Keratinocyte (primary cell): ENCODE data around the gene LRRN4. TPM values are rescaled to one million over a fixed set of nuclear protein-coding genes. Genes with fewer than 3 reads are reported as not detected.

Experiments
- DNase-seq: peaks from one replicate; pipeline ENCODE4 v3.0.0-alpha.2; 2011; ENCODE audit warnings: low read depth, missing footprints, low spot score
- FAIRE-seq: peaks from 2 replicates; lab custom pipeline; 2011; peaks lifted over from hg19 to GRCh38; lab: Jason Lieb, UNC
- H2AFZ ChIP-seq: 2 replicates; pipeline ENCODE4 v1.6.0; 2012; ENCODE audit warnings: low read length, control low read depth, inconsistent platforms; ENCODE audit not compliant: control insufficient read depth
- H3K27ac ChIP-seq: 2 replicates; pipeline ENCODE4 v1.5.1; 2011; ENCODE audit warnings: low read length; ENCODE audit not compliant: control insufficient read depth, insufficient read depth
- H3K27me3 ChIP-seq: 3 replicates; pipeline ENCODE4 v1.6.0; 2011; ENCODE audit warnings: low read length; ENCODE audit not compliant: control insufficient read depth, insufficient read depth; ENCODE audit errors: extremely low read depth
- H3K36me3 ChIP-seq, 2 experiments: 2 replicates in 1 of 2; 3 replicates in 1 of 2; pipeline ENCODE4 v1.5.1; 2011; ENCODE audit warnings: low read length in 2 of 2, mild to moderate bottlenecking in 1 of 2; ENCODE audit not compliant: control insufficient read depth in 2 of 2, insufficient read depth in 2 of 2; ENCODE audit errors: extremely low read depth in 1 of 2
- H3K4me1 ChIP-seq: 3 replicates; pipeline ENCODE4 v1.5.1; 2011; ENCODE audit warnings: low read length; ENCODE audit not compliant: control insufficient read depth, insufficient read depth; ENCODE audit errors: extremely low read depth
- H3K4me2 ChIP-seq: 3 replicates; pipeline ENCODE4 v1.6.0; 2011; ENCODE audit warnings: low read depth, low read length; ENCODE audit not compliant: control insufficient read depth, insufficient read depth; ENCODE audit errors: extremely low read depth
- H3K4me3 ChIP-seq, 3 experiments: fragments of 200-600 bp in 1 of 3; sonication (generic) in 1 of 3; 2 replicates in 2 of 3; 3 replicates in 1 of 3; pipeline ENCODE4 v1.5.1; 2011 to 2016; ENCODE audit warnings: low read length in 3 of 3, mild to moderate bottlenecking in 3 of 3, control low read depth in 2 of 3, inconsistent platforms in 1 of 3, low read depth in 1 of 3, mixed read lengths in 1 of 3, mixed run types in 1 of 3, moderate library complexity in 1 of 3; ENCODE audit not compliant: control insufficient read depth in 2 of 3, insufficient read depth in 2 of 3; ENCODE audit errors: extremely low read depth in 1 of 3
- H3K79me2 ChIP-seq: 2 replicates; pipeline ENCODE4 v1.6.0; 2012; ENCODE audit warnings: low read length; ENCODE audit not compliant: control insufficient read depth, insufficient read depth
- H3K9ac ChIP-seq: 3 replicates; pipeline ENCODE4 v1.6.0; 2011; ENCODE audit warnings: low read length; ENCODE audit not compliant: control insufficient read depth, insufficient read depth; ENCODE audit errors: extremely low read depth
- H3K9me1 ChIP-seq: 3 replicates; pipeline ENCODE4 v1.6.0; 2011; ENCODE audit warnings: low read length; ENCODE audit not compliant: control insufficient read depth, insufficient read depth; ENCODE audit errors: extremely low read depth
- H3K9me3 ChIP-seq: 2 replicates; pipeline ENCODE4 v1.5.1; 2012; ENCODE audit warnings: low read depth, low read length; ENCODE audit not compliant: control insufficient read depth
- H4K20me1 ChIP-seq: 3 replicates; pipeline ENCODE4 v1.6.0; 2011; ENCODE audit warnings: low read length; ENCODE audit not compliant: control insufficient read depth, insufficient read depth; ENCODE audit errors: extremely low read depth
- EZH2 ChIP-seq: IDR thresholded peaks from one replicate; pipeline ENCODE4 v1.6.1; 2012; ENCODE audit warnings: inconsistent platforms, mild to moderate bottlenecking, low read length, moderate library complexity
- dilution Hi-C: fragments of 300-500 bp; cut with MboI; formaldehyde crosslinking; loops from one replicate; pipeline ENCODE4 v1.7.0; 2020; ENCODE audit warnings: low sequenced_read_pairs; ENCODE audit not compliant: extremely low pct_ligation_motif_present
- polyA plus RNA-seq, 5 experiments: library from polyadenylated mRNA; depleted of rRNA in 3 of 5; stranded (reverse) in 3 of 5; stranded (forward) in 1 of 5; unstranded in 1 of 5; fragments of >200 nt; gene quantifications; 1 replicate in 1 of 5; 2 replicates in 3 of 5; 3 replicates in 1 of 5; pipeline versions ENCODE4 v1.2.1 to v1.2.3, GENCODE V29; 2011 to 2012; ENCODE audit warnings: missing spikeins in 2 of 5, low read depth in 1 of 5, low replicate concordance in 1 of 5
- TF ChIP-seq, protein P1 (sequence below), 3 experiments: IDR thresholded peaks in 1 of 3; conservative IDR thresholded peaks in 1 of 3; optimal IDR thresholded peaks in 1 of 3; 2 replicates in 2 of 3; 3 replicates in 1 of 3; pipeline versions ENCODE3 to v1.5.1; 2011; ENCODE audit warnings: low read length in 3 of 3, mild to moderate bottlenecking in 3 of 3, moderate library complexity in 2 of 3, control low read depth in 1 of 3, inconsistent platforms in 1 of 3; ENCODE audit not compliant: insufficient read depth in 2 of 3; ENCODE audit errors: extremely low read depth in 1 of 3

LRRN4 gene
- polyA plus RNA-seq, 1 donor (not counting 4 experiments of a cell fraction or from before 2014, with no cell fraction given) = 0.14 TPM

DNA sequence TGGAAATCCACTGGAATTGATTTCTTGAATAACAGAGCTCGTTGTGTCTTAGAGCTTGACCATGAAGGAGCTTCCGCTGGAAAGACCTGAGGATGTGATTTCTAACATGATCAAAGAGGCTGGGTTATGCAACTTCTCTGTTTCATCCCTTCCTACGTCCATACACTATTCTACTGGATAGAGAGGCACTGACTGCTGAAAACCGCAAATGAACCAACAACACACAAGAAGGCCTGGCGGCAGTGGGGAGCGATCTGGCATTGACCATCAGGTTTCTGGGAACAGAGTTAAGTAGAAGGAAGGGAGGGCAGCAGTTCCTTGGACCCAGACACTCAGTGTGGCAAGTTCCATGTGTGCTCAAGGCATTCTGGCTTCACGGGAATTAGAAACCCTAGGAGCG, 13.3 kb downstream of the LRRN4 start:
- Histone ChIP-seq H2AFZ (no peak overlapping the region), H3K27me3 (no peaks in the 10 kb centered on the region), H3K4me2 (no peak overlapping the region), H3K9ac (no peak overlapping the region), H4K20me1 (no peaks in the 10 kb centered on the region), H3K27ac (no peak overlapping the region), H3K9me3 (no peaks in the 10 kb centered on the region), H3K4me3 (no peak overlapping the region), H3K9me1 (no peaks in the 10 kb centered on the region), H3K4me1 (no peaks in the 10 kb centered on the region), H3K79me2 (no peaks in the 10 kb centered on the region), H3K36me3 (peaks cover 13 to 18% of the 10 kb centered on the region in 2 experiments)
- no peak for FAIRE-seq
- dilution Hi-C loops = no loop called here
- TF ChIP-seq, protein P1, sequence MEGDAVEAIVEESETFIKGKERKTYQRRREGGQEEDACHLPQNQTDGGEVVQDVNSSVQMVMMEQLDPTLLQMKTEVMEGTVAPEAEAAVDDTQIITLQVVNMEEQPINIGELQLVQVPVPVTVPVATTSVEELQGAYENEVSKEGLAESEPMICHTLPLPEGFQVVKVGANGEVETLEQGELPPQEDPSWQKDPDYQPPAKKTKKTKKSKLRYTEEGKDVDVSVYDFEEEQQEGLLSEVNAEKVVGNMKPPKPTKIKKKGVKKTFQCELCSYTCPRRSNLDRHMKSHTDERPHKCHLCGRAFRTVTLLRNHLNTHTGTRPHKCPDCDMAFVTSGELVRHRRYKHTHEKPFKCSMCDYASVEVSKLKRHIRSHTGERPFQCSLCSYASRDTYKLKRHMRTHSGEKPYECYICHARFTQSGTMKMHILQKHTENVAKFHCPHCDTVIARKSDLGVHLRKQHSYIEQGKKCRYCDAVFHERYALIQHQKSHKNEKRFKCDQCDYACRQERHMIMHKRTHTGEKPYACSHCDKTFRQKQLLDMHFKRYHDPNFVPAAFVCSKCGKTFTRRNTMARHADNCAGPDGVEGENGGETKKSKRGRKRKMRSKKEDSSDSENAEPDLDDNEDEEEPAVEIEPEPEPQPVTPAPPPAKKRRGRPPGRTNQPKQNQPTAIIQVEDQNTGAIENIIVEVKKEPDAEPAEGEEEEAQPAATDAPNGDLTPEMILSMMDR (optimal IDR thresholded peaks at IDR 0.05 in 1 of 3, IDR thresholded peaks at IDR 0.05 in 1 of 3, conservative IDR thresholded peaks at IDR 0.05 in 1 of 3; ENCODE audit: extremely low read depth in 1 of 3, insufficient read depth in 2 of 3, low read length in 3 of 3) = no peak
- no peak for TF ChIP-seq EZH2
- no peak for DNase-seq

DNA sequence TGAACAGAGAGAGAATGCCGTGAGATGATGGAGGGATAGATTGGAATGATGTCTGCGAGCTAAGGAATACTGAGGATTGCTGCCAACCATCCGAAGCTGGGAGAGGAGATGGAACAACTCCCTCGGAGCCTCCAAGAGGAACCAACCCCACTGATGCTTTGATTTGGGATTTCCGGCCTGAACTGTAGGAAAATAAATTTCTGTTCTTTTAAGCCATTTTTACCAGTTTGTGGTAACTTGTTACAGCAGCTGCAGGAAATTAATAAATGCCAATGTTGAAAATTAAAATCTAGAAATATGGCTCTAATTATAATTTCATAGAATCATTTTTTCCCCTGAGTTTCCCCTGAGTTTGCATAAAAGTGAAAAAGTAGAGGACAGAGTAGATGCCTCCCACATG, 14.1 kb downstream of the LRRN4 start:
- Histone ChIP-seq H3K9me3 (no peaks in the 10 kb centered on the region), H3K79me2 (no peaks in the 10 kb centered on the region), H4K20me1 (no peaks in the 10 kb centered on the region), H3K4me2 (no peak overlapping the region), H3K4me1 (no peaks in the 10 kb centered on the region), H3K36me3 (peaks cover 13 to 19% of the 10 kb centered on the region in 2 experiments), H3K27ac (no peak overlapping the region), H3K9ac (no peak overlapping the region), H2AFZ (no peak overlapping the region), H3K27me3 (no peaks in the 10 kb centered on the region), H3K4me3 (no peak overlapping the region), H3K9me1 (no peaks in the 10 kb centered on the region)
- dilution Hi-C loops = no loop called here
- FAIRE-seq (no peak), DNase-seq (no peak)
- TF ChIP-seq, protein P1 (optimal IDR thresholded peaks at IDR 0.05 in 1 of 3, IDR thresholded peaks at IDR 0.05 in 1 of 3, conservative IDR thresholded peaks at IDR 0.05 in 1 of 3; ENCODE audit: extremely low read depth in 1 of 3, insufficient read depth in 2 of 3, low read length in 3 of 3) = no peak
- no peak for TF ChIP-seq EZH2
